Gastrocnemius medialis (tissue), 4 donors: ENCODE data around the gene PEDS1. TPM values are rescaled to one million over a fixed set of nuclear protein-coding genes. Genes with fewer than 3 reads are reported as not detected.
"Not testable (repeated sequence)": the region's sequence is repeated elsewhere in the genome, so short reads cannot be mapped to it uniquely, and the experiment has no call there.

Experiments used
- ATAC-seq, 2 donors: fragments of 150-250 bp; one replicate each; pipeline ENCODE4 v1.9.1; 2016
- DNase-seq, 2 donors: peaks; one replicate each; pipeline ENCODE4 v3.0.0-alpha.2; 2019
- H3K27ac ChIP-seq, 4 donors: fragments of 200-600 bp; sonication (generic); 1 replicate in 1 of 4; 2 replicates in 3 of 4; pipeline ENCODE4 v1.5.1; 2016 to 2018; ENCODE audit warnings: mild to moderate bottlenecking in 2 of 4, moderate library complexity in 1 of 4
- H3K27me3 ChIP-seq, 3 donors: fragments of 200-600 bp; sonication (generic) in 2 of 3; 1 replicate in 1 of 3; 2 replicates in 2 of 3; pipeline versions ENCODE4 v1.5.1 to v1.6.0; 2016 to 2019; ENCODE audit warnings: mild to moderate bottlenecking in 1 of 3, moderate library complexity in 1 of 3
- H3K36me3 ChIP-seq, 2 donors: fragments of 200-600 bp; sonication (generic) in 1 of 2; one replicate each; pipeline ENCODE4 v1.5.1; 2017 to 2018
- H3K4me1 ChIP-seq, 2 donors: fragments of 200-600 bp; sonication (generic) in 1 of 2; one replicate each; pipeline ENCODE4 v1.5.1; 2016 to 2017; ENCODE audit warnings: mild to moderate bottlenecking in 2 of 2
- H3K4me3 ChIP-seq, 4 donors: fragments of 200-600 bp; sonication (generic) in 3 of 4; 1 replicate in 1 of 4; 2 replicates in 3 of 4; pipeline ENCODE4 v1.5.1; 2016 to 2019; ENCODE audit warnings: mild to moderate bottlenecking in 2 of 4
- H3K9me3 ChIP-seq, 3 donors: fragments of 200-600 bp; sonication (generic) in 2 of 3; 1 replicate in 1 of 3; 2 replicates in 2 of 3; pipeline ENCODE4 v1.5.1; 2016 to 2019
- POLR2A ChIP-seq, 2 donors: fragments of 450-650 bp; IDR thresholded peaks; one replicate each; pipeline ENCODE4 v1.6.1; 2017; ENCODE audit warnings: antibody characterized with exemption in 2 of 2, mild to moderate bottlenecking in 2 of 2, moderate library complexity in 2 of 2
- in situ Hi-C, 4 donors: fragments of 200-750 bp; cut with MboI; loops; one replicate each; pipeline versions ENCODE4 v1.15.0 to v1.8.0; 2017; ENCODE audit warnings: low sequenced_read_pairs in 4 of 4
- intact Hi-C: fragments of 100-400 bp; cut with DNase I; formaldehyde crosslinking; loops from one replicate; pipeline ENCODE4 v1.15.1; 2023; ENCODE audit warnings: low total_unique reads
- total RNA-seq, 4 donors: library from RNA; depleted of rRNA; stranded (reverse); fragments of >200 nt; gene quantifications; one replicate each; pipeline versions ENCODE4 v1.1.0 to v1.2.3, GENCODE V29; 2016
- TF ChIP-seq, protein P1 (sequence below), 5 experiments: fragments of 450-650 bp in 3 of 5; fragments of 200-600 bp in 2 of 5; sonication (generic) in 2 of 5; IDR thresholded peaks in 4 of 5; conservative IDR thresholded peaks in 1 of 5; 1 replicate in 4 of 5; 2 replicates in 1 of 5; pipeline ENCODE4 v1.5.1; 2016 to 2019; ENCODE audit warnings: antibody characterized with exemption in 5 of 5, mild to moderate bottlenecking in 3 of 5, moderate library complexity in 3 of 5

Gene PEDS1
- 10 to 100 TPM; 33.2 to 77.9 (median 38.2) TPM for total RNA-seq

GRCh38 chr20:50153500-50154377, at the start of gene PEDS1:
TSS of gene PEDS1 (minus strand) at chr20:50153723. CDS start at chr20:50153637, 86 bp downstream.
- TF ChIP-seq, protein P1, sequence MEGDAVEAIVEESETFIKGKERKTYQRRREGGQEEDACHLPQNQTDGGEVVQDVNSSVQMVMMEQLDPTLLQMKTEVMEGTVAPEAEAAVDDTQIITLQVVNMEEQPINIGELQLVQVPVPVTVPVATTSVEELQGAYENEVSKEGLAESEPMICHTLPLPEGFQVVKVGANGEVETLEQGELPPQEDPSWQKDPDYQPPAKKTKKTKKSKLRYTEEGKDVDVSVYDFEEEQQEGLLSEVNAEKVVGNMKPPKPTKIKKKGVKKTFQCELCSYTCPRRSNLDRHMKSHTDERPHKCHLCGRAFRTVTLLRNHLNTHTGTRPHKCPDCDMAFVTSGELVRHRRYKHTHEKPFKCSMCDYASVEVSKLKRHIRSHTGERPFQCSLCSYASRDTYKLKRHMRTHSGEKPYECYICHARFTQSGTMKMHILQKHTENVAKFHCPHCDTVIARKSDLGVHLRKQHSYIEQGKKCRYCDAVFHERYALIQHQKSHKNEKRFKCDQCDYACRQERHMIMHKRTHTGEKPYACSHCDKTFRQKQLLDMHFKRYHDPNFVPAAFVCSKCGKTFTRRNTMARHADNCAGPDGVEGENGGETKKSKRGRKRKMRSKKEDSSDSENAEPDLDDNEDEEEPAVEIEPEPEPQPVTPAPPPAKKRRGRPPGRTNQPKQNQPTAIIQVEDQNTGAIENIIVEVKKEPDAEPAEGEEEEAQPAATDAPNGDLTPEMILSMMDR (IDR thresholded peaks at IDR 0.05 in 4 of 5, conservative IDR thresholded peaks at IDR 0.05 in 1 of 5) = peak in 3 of 5 experiments; percentile 16 to 36 (median 17)
- TF ChIP-seq POLR2A (IDR thresholded peaks at IDR 0.05) = peak; percentile 96 to 98
- DNase-seq (peak; percentile 84 to 90), ATAC-seq (peak; percentile 76 to 80)
- H3K4me3 ChIP-seq = peak within 1 kb of the TSS; percentile 82 to 90 (median 82)
- in situ Hi-C loops (no loop called here), intact Hi-C loops (loop anchor here (1.0 to 2.0 kb wide), 2 partner anchors 10 to 33 kb away; no protein-coding TSS in a partner anchor)
- no peaks in the 10 kb centered on the region for H3K36me3 ChIP-seq
- H3K27ac ChIP-seq = peak within 1 kb of the TSS; percentile 91 to 98 (median 96)
- H3K27me3 ChIP-seq = no peaks in the 10 kb centered on the region
- no peaks in the 10 kb centered on the region for H3K9me3 ChIP-seq
- H3K4me1 ChIP-seq = peaks cover 41 to 43% of the 10 kb centered on the region in 2 donors

- in situ Hi-C loops (loop anchor here in 1 of 4 donors (10.0 kb wide), 1 partner anchor 62 kb away; no protein-coding TSS in a partner anchor), intact Hi-C loops (no loop called here)
- DNase-seq = no peak
- ATAC-seq = no peak
- Histone ChIP-seq H3K27ac (no peak overlapping the region), H3K9me3 (no peaks in the 10 kb centered on the region), H3K27me3 (no peaks in the 10 kb centered on the region), H3K4me3 (no peak overlapping the region), H3K4me1 (peaks cover 10 to 13% of the 10 kb centered on the region in 2 donors), H3K36me3 (no peaks in the 10 kb centered on the region)
- no peak for TF ChIP-seq POLR2A (IDR thresholded peaks at IDR 0.05)
- TF ChIP-seq, protein P1 (IDR thresholded peaks at IDR 0.05 in 4 of 5, conservative IDR thresholded peaks at IDR 0.05 in 1 of 5) = no peak
Measured at GRCh38 chr20:50202677-50203076, 49.2 kb upstream of the PEDS1 start.

DNA sequence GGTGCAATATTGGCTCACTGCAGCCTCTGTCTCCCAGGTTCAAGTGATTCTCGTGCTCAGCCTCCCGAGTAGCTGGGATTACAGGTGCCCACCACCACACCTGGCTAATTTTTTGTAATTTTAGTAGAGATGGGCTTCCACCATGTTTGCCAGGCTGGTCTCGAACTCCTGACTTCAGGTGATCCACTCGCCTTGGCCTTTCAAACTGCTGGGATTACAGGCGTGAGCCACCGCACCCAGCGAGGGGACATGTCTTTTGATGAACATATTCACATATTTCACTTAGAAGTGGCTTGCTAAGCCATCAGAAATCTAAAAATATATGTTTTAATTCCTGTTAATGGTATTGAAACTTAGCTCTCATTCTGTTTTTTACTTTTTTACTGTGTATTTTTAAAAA, 48.2 kb upstream of the PEDS1 start:
- peaks cover 10 to 13% of the 10 kb centered on the region in 2 donors for H3K4me1 ChIP-seq
- intact Hi-C loops, DNase-seq, H3K27me3 ChIP-seq, H3K9me3 ChIP-seq, H3K4me3 ChIP-seq, H3K27ac ChIP-seq, ATAC-seq, H3K36me3 ChIP-seq: not testable (repeated sequence)
- in situ Hi-C loops = loop anchor here in 1 of 4 donors (10.0 kb wide), 1 partner anchor 63 kb away; no protein-coding TSS in a partner anchor

DNA sequence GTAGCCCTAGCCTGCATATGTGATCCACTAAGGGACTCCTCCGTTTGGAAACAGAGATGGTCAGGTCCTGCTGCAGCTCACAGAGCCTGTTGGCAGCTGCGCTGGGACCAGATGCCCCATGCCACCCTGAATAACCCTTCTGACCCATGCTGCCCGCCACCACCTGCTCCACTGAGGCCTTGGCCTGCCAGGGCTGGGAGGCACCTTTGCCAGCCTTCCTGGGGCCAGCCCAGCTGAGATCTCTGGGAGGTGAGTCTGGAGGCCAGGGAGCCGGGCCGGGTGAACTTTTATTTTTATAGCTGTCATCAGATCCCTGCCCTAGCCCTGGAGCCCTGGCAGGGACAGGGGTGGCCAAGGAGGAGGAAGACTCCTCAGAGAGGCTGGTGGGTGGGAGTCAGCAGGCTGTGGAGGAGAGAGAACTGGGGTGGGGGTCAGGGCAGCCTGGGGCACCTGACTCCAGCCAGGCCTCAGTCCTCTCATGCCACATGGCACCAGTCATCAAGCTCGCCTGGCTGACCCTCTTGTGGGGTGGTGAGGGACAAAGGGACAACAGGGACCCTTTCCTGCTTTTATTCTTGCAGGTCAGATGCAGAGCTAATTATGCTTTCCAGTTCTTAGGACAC, 47.1 kb upstream of the PEDS1 start:
- ATAC-seq = peak; percentile 54 to 83
- intact Hi-C loops = no loop called here
- peaks cover 10 to 13% of the 10 kb centered on the region in 2 donors for H3K4me1 ChIP-seq

More for the DNA sequence above, 47.1 kb upstream of the PEDS1 start:
- TF ChIP-seq POLR2A (IDR thresholded peaks at IDR 0.05) = no peak
- TF ChIP-seq, protein P1 (IDR thresholded peaks at IDR 0.05 in 4 of 5, conservative IDR thresholded peaks at IDR 0.05 in 1 of 5) = no peak
- Histone ChIP-seq H3K9me3 (no peaks in the 10 kb centered on the region), H3K36me3 (no peaks in the 10 kb centered on the region), H3K27ac (peak overlapping the region; percentile 68 to 79 (median 76)), H3K4me3 (no peak overlapping the region), H3K27me3 (no peaks in the 10 kb centered on the region)
- in situ Hi-C loops = loop anchor here in 1 of 4 donors (10.0 kb wide), 1 partner anchor 64 kb away; no protein-coding TSS in a partner anchor
- DNase-seq = peak; percentile 63 to 94
